ENCODE measurements around the gene EIF4A3.
"Not testable (repeated sequence)": the region's sequence is repeated elsewhere in the genome, so short reads cannot be mapped to it uniquely, and the experiment has no call there.

The EIF4A3 gene

GRCh38 chr17:80097844-80098691 lies 48.9 kb downstream of the EIF4A3 start:
- DNase-seq = no peak

GRCh38 chr17:80097127-80097621 lies 49.8 kb downstream of the EIF4A3 start:
- DNase-seq = no peak

DNA sequence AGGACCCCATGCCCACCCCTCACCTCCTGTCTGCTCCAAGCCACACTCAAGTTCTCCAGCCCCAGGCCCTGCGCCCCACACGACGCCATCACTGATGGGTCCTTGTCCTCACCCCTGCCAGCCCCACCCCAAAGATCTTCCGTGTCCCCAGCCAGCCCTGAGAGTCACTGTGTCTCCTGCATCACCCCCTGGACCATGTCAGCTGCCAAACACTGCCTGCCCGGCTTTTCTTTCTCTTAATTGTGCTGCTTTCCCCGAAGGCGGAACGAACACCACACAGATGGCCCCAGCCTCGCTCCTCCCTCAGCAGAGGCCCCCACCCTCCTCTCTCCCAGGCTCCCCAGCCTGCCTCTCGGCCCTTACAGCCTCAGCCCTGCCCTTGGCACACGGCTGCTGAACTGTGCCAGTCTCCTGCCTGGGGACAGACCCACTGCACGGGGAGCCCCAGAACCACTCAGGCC lies 50.3 kb downstream of the EIF4A3 start:
- DNase-seq = no peak

GRCh38 chr17:80095844-80096475 lies 51.0 kb downstream of the EIF4A3 start:
- no peak for DNase-seq

- DNase-seq = no peak
Observed at GRCh38 chr17:80095038-80095843, 51.7 kb downstream of the EIF4A3 start.

GRCh38 chr17:80092959-80093358 lies 54.0 kb downstream of the EIF4A3 start:
- DNase-seq = no peak

GRCh38 chr17:80091376-80091775 lies 55.6 kb downstream of the EIF4A3 start:
- no peak for DNase-seq

- not testable (repeated sequence) for DNase-seq
Observed at GRCh38 chr17:80090164-80090563, 56.8 kb downstream of the EIF4A3 start.

GRCh38 chr17:80089762-80090161 lies 57.2 kb downstream of the EIF4A3 start:
- DNase-seq = no peak

GRCh38 chr17:80087346-80088265 lies 59.3 kb downstream of the EIF4A3 start:
- no peak for DNase-seq

GRCh38 chr17:80086616-80087015 lies 60.3 kb downstream of the EIF4A3 start:
- DNase-seq = no peak

GRCh38 chr17:80086081-80086480 lies 60.8 kb downstream of the EIF4A3 start:
- DNase-seq = no peak

DNA sequence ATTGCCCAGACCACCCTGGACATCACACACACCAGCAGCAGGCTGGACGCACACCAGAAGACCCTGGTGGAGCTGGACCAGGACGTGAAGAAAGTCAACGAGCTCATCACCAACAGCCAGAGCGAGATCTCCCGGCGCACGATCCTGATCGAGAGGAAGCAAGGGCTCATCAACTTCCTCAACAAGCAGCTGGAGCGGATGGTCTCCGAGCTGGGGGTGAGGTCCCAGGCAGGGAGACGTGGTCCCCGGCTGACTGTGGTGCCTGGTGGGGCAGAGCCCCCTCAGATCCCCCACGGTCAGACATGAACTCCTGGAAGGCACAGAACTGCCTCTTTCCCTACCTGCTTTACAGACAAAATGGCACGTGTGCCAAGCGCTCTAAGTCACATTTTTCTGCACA lies 62.2 kb downstream of the EIF4A3 start:
- DNase-seq = no peak
